HG03095 (cell line): ENCODE data around the gene HNRNPC.
"Not testable (repeated sequence)": the region's sequence is repeated elsewhere in the genome, so short reads cannot be mapped to it uniquely, and the experiment has no call there.

Experiments used
- ATAC-seq: cut with Tn5 transposase; IDR thresholded peaks from one replicate; pipeline ENCODE4 v1.9.1; 2021; ENCODE audit warnings: moderate library complexity; ENCODE audit not compliant: unreplicated experiment

Gene HNRNPC

GRCh38 chr14:21248338-21248737 lies 20.9 kb downstream of the HNRNPC start:
- no peak for ATAC-seq

GRCh38 chr14:21245813-21246212 lies 23.4 kb downstream of the HNRNPC start:
- ATAC-seq = no peak

GRCh38 chr14:21244544-21244943 lies 24.7 kb downstream of the HNRNPC start:
- ATAC-seq = no peak

GRCh38 chr14:21241218-21241819 lies 27.9 kb downstream of the HNRNPC start:
- ATAC-seq = no peak

GRCh38 chr14:21240417-21240816 lies 28.8 kb downstream of the HNRNPC start:
- no peak for ATAC-seq

GRCh38 chr14:21238823-21239518 lies 30.3 kb downstream of the HNRNPC start:
- no peak for ATAC-seq

GRCh38 chr14:21236948-21237797 lies 32.1 kb downstream of the HNRNPC start:
- no peak for ATAC-seq

GRCh38 chr14:21234112-21234511 lies 35.1 kb downstream of the HNRNPC start:
- ATAC-seq = no peak

GRCh38 chr14:21233457-21234076 lies 35.7 kb downstream of the HNRNPC start:
- ATAC-seq = no peak

- no peak for ATAC-seq
Observed at GRCh38 chr14:21231020-21231652, 38.1 kb downstream of the HNRNPC start.

GRCh38 chr14:21229821-21230220 lies 39.4 kb downstream of the HNRNPC start:
- no peak for ATAC-seq

- ATAC-seq = no peak
Observed at GRCh38 chr14:21227981-21228380, 41.3 kb downstream of the HNRNPC start.

GRCh38 chr14:21227150-21227549 lies 42.1 kb downstream of the HNRNPC start:
- ATAC-seq = no peak

- ATAC-seq = no peak
Observed at GRCh38 chr14:21226467-21226866, 42.8 kb downstream of the HNRNPC start.

- not testable (repeated sequence) for ATAC-seq
Observed at GRCh38 chr14:21225164-21225563, 44.1 kb downstream of the HNRNPC start.

GRCh38 chr14:21220874-21221477 lies 48.3 kb downstream of the HNRNPC start:
- ATAC-seq = no peak

- ATAC-seq = no peak
Observed at GRCh38 chr14:21219561-21220111, 49.6 kb downstream of the HNRNPC start.

- no peak for ATAC-seq
Observed at GRCh38 chr14:21219120-21219519, 50.1 kb downstream of the HNRNPC start.

- no peak for ATAC-seq
Observed at GRCh38 chr14:21215879-21216251, 53.4 kb downstream of the HNRNPC start.
